IMR-90 (cell line): ENCODE measurements around the gene HMOX1.

Experiments
- BHLHE40 ChIP-seq: fragments of 150-350 bp; IDR thresholded peaks from 2 replicates; pipeline ENCODE4 v1.6.1; 2016; ENCODE audit warnings: mild to moderate bottlenecking, low read depth, low read length
- CEBPB ChIP-seq: IDR thresholded peaks from 2 replicates; pipeline ENCODE4 v1.6.1; 2012; ENCODE audit warnings: low read depth, low read length, improper control_type of control experiment
- CTCF ChIP-seq: conservative IDR thresholded peaks from 2 replicates; pipeline ENCODE4 v1.5.1; 2012; ENCODE audit warnings: mild to moderate bottlenecking, low read depth, low read length, improper control_type of control experiment
- MAFK ChIP-seq: IDR thresholded peaks from 2 replicates; pipeline ENCODE4 v1.6.1; 2012; ENCODE audit warnings: low read depth, low read length, improper control_type of control experiment
- MXI1 ChIP-seq: IDR thresholded peaks from 2 replicates; pipeline ENCODE4 v1.6.1; 2012; ENCODE audit warnings: low read depth, mild to moderate bottlenecking, low read length, moderate library complexity, borderline replicate concordance
- POLR2A ChIP-seq: IDR thresholded peaks from 2 replicates; pipeline ENCODE4 v1.6.1; 2012; ENCODE audit warnings: mild to moderate bottlenecking, low read depth, low read length
- RAD21 ChIP-seq: IDR thresholded peaks from 2 replicates; pipeline ENCODE4 v1.6.1; 2012; ENCODE audit warnings: low read length, improper control_type of control experiment
- RCOR1 ChIP-seq: IDR thresholded peaks from 2 replicates; pipeline ENCODE4 v1.6.1; 2012; ENCODE audit warnings: mild to moderate bottlenecking, low read length, improper control_type of control experiment; ENCODE audit not compliant: insufficient replicate concordance
- RFX5 ChIP-seq: IDR thresholded peaks from 2 replicates; pipeline ENCODE4 v1.8.0; 2012; ENCODE audit warnings: low read depth, mild to moderate bottlenecking, low read length, moderate library complexity

- no peak for TF ChIP-seq CTCF
- TF ChIP-seq RFX5: no peak
- TF ChIP-seq MAFK: no peak
- TF ChIP-seq RCOR1: no peak
- no peak for TF ChIP-seq CEBPB
- TF ChIP-seq RAD21: no peak
- TF ChIP-seq POLR2A: no peak
- TF ChIP-seq BHLHE40: no peak
- no peak for TF ChIP-seq MXI1
Observed at GRCh38 chr22:35354068-35354467, 26.8 kb upstream of the HMOX1 start.
